HG02763 (cell line): ENCODE measurements around the gene LIN7C.

Experiments
- ATAC-seq: cut with Tn5 transposase; IDR thresholded peaks from one replicate; pipeline ENCODE4 v1.9.1; 2021; ENCODE audit warnings: mild to moderate bottlenecking, moderate library complexity; ENCODE audit not compliant: unreplicated experiment

LIN7C gene

GRCh38 chr11:27471589-27472397, 34.8 kb downstream of the LIN7C start:
- peak; percentile 47 for ATAC-seq

- ATAC-seq = no peak
These were observed 35.6 kb downstream of the LIN7C start for GRCh38 chr11:27470826-27471588.

- ATAC-seq = no peak
These were observed 36.4 kb downstream of the LIN7C start for GRCh38 chr11:27470166-27470565.

- ATAC-seq = no peak
These were observed 37.4 kb downstream of the LIN7C start for GRCh38 chr11:27468995-27469695.

GRCh38 chr11:27468209-27468994, 38.2 kb downstream of the LIN7C start:
- no peak for ATAC-seq

GRCh38 chr11:27467181-27467913, 39.2 kb downstream of the LIN7C start:
- no peak for ATAC-seq

GRCh38 chr11:27466363-27466762, 40.2 kb downstream of the LIN7C start:
- ATAC-seq = no peak

GRCh38 chr11:27465629-27466028, 40.9 kb downstream of the LIN7C start:
- no peak for ATAC-seq

GRCh38 chr11:27464909-27465308, 41.7 kb downstream of the LIN7C start:
- no peak for ATAC-seq

GRCh38 chr11:27464289-27464696, 42.3 kb downstream of the LIN7C start:
- no peak for ATAC-seq

- ATAC-seq = no peak
These were observed 44.0 kb downstream of the LIN7C start for GRCh38 chr11:27462543-27462942.

- no peak for ATAC-seq
These were observed 46.2 kb downstream of the LIN7C start for GRCh38 chr11:27460158-27460978.

GRCh38 chr11:27459191-27459590, 47.4 kb downstream of the LIN7C start:
- ATAC-seq = no peak

GRCh38 chr11:27458182-27458581, 48.4 kb downstream of the LIN7C start:
- no peak for ATAC-seq

- ATAC-seq = no peak
These were observed 49.7 kb downstream of the LIN7C start for GRCh38 chr11:27456795-27457329.

GRCh38 chr11:27456140-27456794, 50.3 kb downstream of the LIN7C start:
- no peak for ATAC-seq

- ATAC-seq = no peak
These were observed 50.9 kb downstream of the LIN7C start for GRCh38 chr11:27455667-27456066.

GRCh38 chr11:27453701-27454100, 52.9 kb downstream of the LIN7C start:
- no peak for ATAC-seq
